Smooth muscle cell of the brain vasculature (primary cell): ENCODE measurements around the gene KIAA1549.

Source experiments
- DNase-seq: peaks from one replicate; pipeline ENCODE4 v3.0.0-alpha.2; 2012; ENCODE audit warnings: low read depth, low spot score

KIAA1549 gene

GRCh38 chr7:138882249-138882648, 98.9 kb downstream of the KIAA1549 start:
- DNase-seq, result no peak

GRCh38 chr7:138881579-138882188, 99.5 kb downstream of the KIAA1549 start:
- no peak for DNase-seq

- DNase-seq, result no peak
Observed at GRCh38 chr7:138880881-138881578, 100.2 kb downstream of the KIAA1549 start.

- no peak for DNase-seq
Observed at GRCh38 chr7:138879356-138879755, 101.8 kb downstream of the KIAA1549 start.

- DNase-seq, result no peak
Observed at GRCh38 chr7:138878856-138879255, 102.3 kb downstream of the KIAA1549 start.

- no peak for DNase-seq
Observed at GRCh38 chr7:138878051-138878450, 103.1 kb downstream of the KIAA1549 start.

GRCh38 chr7:138876326-138876725, 104.9 kb downstream of the KIAA1549 start:
- no peak for DNase-seq

- no peak for DNase-seq
Observed at GRCh38 chr7:138875794-138876193, 105.4 kb downstream of the KIAA1549 start.

- no peak for DNase-seq
Observed at GRCh38 chr7:138873220-138873892, 107.8 kb downstream of the KIAA1549 start.

GRCh38 chr7:138872576-138872975, 108.6 kb downstream of the KIAA1549 start:
- DNase-seq, result no peak

- DNase-seq, result no peak
Observed at GRCh38 chr7:138871814-138872090, 109.4 kb downstream of the KIAA1549 start.

- DNase-seq, result no peak
Observed at GRCh38 chr7:138871065-138871813, 110.0 kb downstream of the KIAA1549 start.

- no peak for DNase-seq
Observed at GRCh38 chr7:138869353-138869752, 111.8 kb downstream of the KIAA1549 start.

- no peak for DNase-seq
Observed at GRCh38 chr7:138868711-138869110, 112.5 kb downstream of the KIAA1549 start.

GRCh38 chr7:138867744-138868143, 113.4 kb downstream of the KIAA1549 start:
- no peak for DNase-seq

- no peak for DNase-seq
Observed at GRCh38 chr7:138866353-138866752, 114.8 kb downstream of the KIAA1549 start.

- no peak for DNase-seq
Observed at GRCh38 chr7:138865843-138866242, 115.3 kb downstream of the KIAA1549 start.

- DNase-seq, result no peak
Observed at GRCh38 chr7:138864667-138865066, 116.5 kb downstream of the KIAA1549 start.

GRCh38 chr7:138863931-138864330, 117.3 kb downstream of the KIAA1549 start:
- DNase-seq, result no peak

- DNase-seq, result no peak
Observed at GRCh38 chr7:138861051-138861450, 120.1 kb downstream of the KIAA1549 start.

GRCh38 chr7:138857728-138858127, 123.5 kb downstream of the KIAA1549 start:
- DNase-seq, result no peak

GRCh38 chr7:138854115-138854645, 127.0 kb downstream of the KIAA1549 start:
- DNase-seq, result no peak
